Stimulated activated naive CD4-positive, alpha-beta T cell (primary cell): ENCODE results near the gene GRAMD2B.
"Not testable (repeated sequence)": the region's sequence is repeated elsewhere in the genome, so short reads cannot be mapped to it uniquely, and the experiment has no call there.

Experiments
- DNase-seq, 6 experiments: peaks; one replicate each; lab custom pipeline; 2025; lab: John Stamatoyannopoulos, UW

GRAMD2B gene

DNA sequence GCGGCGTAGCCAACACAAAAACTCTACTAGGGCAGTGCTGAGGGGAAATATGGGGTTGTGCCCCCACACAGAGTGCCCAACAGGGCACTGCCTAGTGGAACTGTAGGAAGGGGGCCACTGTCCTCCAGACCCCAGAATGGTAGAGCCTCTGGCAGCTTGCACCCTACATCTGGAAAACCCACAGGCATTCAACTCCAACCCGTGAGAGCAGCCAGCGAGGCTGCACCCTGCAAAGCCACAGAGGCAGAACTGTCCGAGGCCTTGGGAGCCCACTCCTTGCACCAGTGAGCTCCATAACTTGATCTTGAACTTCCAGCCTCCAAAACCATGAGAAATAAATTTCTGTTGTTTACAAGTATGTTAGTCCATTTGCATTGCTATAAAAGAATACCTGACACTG lies 27.7 kb downstream of the GRAMD2B start:
- DNase-seq = no peak

GRCh38 chr5:126452477-126452876 lies 29.3 kb downstream of the GRAMD2B start:
- no peak for DNase-seq

- no peak for DNase-seq
Measured at GRCh38 chr5:126454081-126454480, 30.9 kb downstream of the GRAMD2B start.

- DNase-seq = no peak
Measured at GRCh38 chr5:126454535-126454934, 31.3 kb downstream of the GRAMD2B start.

GRCh38 chr5:126455264-126455663 lies 32.1 kb downstream of the GRAMD2B start:
- DNase-seq = no peak

DNA sequence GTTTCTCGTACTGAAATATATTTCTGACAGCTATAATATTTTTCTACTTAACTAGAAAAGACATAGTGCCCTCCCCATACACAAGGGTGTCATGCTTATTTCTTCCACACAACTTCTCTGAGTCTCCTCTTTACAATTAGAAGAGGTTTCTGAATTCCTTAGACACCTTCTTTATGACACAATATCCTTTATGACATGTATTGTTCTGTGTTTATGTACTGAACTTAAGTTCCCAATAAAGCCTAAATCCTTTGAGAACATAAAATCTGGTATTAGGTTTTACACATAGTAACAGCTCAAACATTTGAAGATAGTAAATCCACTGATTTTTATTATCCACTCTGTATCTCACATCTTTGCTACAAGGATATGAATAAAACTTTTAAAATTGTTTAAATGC lies 32.5 kb downstream of the GRAMD2B start:
- no peak for DNase-seq

DNA sequence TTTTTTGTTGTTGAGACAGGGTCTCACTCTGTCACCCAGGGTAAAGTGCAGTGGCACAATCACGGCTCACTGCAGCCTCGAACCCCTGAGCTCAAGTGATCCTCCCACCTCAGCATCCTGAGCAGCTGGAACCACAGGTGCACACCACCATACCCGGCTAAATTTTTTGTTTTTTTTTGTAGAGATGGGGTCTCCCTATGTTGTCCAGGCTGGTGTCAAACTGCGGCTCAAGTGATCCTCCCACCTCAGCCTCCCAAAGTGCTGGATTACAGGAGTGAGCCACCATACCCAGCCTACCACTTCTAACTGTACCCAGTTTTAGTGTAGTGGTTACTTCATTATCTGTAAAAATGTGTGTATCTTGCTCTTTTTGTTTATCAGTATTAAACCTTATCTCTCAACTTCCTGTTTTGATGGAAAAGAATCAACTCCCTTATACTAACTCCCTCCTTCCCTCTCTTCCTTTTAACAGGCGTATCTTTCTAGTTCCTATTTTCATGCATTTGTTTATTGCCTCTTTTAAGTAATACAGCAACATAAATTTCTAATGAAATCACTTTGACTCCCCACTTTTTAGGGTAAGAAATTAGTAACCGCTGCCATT lies 33.1 kb downstream of the GRAMD2B start:
- DNase-seq = no peak

GRCh38 chr5:126460459-126460858 lies 37.2 kb downstream of the GRAMD2B start:
- no peak for DNase-seq

DNA sequence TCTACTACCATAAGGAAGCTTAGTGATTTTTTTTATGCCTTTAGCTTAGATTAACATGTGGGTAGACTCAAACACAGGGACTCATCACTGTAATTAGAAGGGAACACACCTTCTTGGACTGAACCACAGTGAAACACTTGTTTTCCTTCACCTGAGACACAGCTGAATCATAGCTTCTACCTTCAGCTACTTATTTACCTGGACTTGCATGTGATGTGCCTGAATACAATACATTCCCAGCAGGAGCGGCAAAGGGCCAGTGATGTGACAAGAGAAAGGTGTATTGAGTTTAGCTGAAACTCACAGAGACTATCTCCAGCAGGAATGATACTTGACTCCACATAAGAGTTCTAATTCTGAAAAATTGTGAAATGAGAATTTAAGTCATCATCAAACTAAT lies 37.8 kb downstream of the GRAMD2B start:
- no peak for DNase-seq

- DNase-seq = no peak
Measured at GRCh38 chr5:126461838-126462237, 38.6 kb downstream of the GRAMD2B start.

DNA sequence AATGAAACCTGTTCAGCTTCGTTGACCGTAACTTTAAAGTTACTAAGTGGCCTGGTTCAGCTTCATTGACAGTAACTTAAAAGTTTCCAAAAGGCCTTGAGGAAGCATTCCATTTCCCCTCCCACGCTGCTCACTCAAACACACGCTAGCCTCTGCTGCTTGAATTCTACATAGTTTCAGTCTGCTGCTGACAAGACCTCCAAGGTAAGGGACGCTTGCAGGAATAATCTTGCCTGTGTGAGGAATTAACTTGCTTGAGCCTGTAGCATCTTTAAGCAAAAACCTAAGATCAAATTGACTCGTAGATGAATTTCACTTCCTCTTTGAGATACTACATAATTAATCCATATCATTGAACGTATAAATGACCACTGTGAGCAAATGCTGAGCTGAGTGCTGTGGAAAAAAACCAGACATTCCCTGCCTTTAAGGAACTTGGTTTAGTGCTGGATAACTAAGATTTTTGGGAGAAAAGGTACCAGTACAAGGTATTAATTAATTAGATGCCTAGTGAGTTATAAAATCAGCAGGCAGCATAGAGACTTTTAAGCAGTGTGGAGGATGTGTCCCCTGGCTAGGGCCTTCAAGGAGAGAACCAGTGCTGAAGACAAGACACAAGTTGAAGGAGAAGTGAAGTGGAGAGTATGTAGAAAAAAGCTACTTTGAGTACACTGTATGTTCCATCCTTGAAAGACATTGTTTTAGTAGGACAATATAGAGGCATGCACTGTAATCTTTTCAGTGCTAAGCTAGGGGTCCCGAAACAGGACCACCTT lies 39.2 kb downstream of the GRAMD2B start:
- DNase-seq = no peak

GRCh38 chr5:126464016-126464415 lies 40.8 kb downstream of the GRAMD2B start:
- peak in 2 of 6 experiments; percentile 24 to 31 for DNase-seq

- DNase-seq = no peak
Measured at GRCh38 chr5:126464959-126465358, 41.8 kb downstream of the GRAMD2B start.

DNA sequence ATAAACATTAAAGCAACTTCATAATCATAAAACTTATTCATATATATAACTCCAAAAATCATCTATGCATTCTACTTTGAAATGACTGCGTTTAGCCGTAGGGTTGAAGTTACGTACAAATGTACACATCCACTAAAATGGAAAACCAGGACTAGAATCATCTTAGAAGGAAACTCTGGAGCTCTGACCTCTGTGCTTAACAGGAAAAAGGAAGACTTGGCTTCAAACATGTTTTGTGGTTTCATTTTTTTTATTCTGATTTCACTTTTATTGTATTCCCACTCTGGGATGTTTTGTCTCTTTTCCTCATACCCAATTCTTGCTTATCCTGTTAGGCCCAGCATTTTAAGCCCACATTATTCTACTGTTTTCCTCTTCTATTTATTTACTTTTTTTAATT lies 44.9 kb downstream of the GRAMD2B start:
- no peak for DNase-seq

GRCh38 chr5:126469536-126470316 lies 46.5 kb downstream of the GRAMD2B start:
- DNase-seq = no peak

- not testable (repeated sequence) for DNase-seq
Measured at GRCh38 chr5:126470529-126470928, 47.3 kb downstream of the GRAMD2B start.

DNA sequence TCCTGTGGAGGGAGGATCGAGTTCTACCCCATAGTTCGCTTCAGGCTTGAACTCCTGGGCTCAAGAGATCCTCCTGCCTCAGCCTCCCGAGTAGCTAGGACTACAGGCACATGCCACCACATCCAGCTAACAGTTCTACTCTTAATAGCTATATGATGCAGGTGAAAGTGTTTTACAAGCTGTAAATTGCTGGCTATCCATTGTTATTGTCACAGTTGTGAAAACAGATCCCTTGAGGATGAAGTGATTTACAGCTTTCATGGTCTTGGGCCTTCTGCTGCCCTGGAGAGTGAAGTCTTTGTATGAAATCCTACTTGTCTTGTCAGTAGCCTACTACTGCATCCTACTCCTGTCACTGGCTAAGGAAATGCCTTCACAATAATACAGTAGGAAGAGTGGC lies 48.0 kb downstream of the GRAMD2B start:
- DNase-seq = no peak

- DNase-seq = no peak
Measured at GRCh38 chr5:126471875-126472537, 48.8 kb downstream of the GRAMD2B start.

- no peak for DNase-seq
Measured at GRCh38 chr5:126472538-126472889, 49.3 kb downstream of the GRAMD2B start.

DNA sequence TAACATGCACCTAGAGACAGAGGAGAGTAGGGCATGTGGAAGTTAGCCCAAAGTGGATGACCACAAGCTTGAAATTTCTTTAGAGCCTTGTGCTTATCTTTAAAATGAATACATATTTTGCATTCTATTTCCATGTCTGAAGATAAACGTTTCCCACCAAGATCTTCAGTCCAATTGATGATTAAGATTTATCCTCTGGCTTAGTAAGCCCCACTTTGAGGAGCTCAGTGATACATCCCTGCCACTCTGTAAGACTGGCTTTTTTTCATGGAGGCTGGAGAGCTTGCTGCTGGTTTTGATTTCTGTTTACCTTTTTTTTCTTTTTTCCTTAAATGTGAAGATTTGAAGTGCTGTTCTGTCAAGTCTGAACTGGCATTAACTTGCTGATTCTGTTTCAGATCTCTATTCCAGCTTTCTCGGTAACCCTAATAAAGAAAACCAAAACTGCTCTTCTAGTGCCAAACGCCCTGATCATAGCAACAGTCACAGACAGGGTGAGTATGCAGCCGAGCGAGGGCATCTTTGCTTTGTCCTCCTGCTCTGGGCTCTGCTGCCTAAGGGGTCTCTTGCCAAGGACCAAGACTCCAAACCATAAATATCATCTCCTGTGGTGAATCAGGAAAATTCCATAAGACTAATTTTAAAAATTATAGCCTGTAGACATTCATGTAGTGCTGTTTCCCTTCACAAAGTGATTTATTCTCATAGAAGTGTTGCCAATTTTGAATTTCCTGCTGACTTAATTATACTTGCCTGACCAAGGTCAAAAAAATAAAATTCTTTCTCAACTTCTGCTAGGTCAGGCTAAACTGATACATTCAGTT lies 54.3 kb downstream of the GRAMD2B start:
- DNase-seq = no peak

DNA sequence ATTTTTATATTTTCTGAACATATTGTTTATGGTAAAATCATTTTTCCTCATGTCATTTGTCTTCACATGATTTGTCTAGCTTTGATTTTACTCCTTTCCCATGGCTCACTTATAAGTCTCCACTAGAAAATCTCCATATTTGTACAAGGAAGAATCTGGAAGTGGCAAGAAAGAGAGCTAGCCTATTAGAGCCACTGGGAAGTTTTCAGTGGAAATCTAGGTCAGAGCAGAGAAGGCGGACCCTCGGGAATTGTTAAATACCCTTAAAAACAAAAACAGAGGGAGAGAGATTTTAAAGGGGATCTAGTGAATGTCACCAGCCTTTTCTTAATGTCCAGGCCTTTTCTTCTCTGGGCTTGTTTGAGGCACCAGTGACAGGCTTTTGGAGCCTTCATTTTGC lies 56.6 kb downstream of the GRAMD2B start:
- DNase-seq = no peak

DNA sequence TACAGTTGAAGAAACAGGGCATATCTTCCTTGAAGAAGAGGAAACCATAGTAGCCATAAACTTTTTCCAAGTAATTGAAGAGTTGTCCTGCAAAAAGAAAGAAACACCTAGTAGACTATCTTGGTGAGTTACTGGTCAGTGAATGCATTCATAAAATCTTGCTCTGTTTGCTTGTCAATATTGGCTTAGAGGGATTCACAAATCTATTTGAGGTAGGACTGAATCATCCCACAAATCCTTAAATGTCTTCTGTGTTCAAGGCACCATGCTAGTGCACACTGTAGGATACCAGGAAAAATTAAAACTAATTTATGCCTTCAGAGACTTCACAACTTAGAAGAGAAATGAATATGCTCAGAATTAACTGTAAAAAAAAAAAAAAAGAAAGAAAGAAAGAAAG lies 57.6 kb downstream of the GRAMD2B start:
- DNase-seq = no peak
